Smooth muscle cell (in vitro differentiated cells): ENCODE measurements around the gene CLEC1B. TPM values are rescaled to one million over a fixed set of nuclear protein-coding genes. Genes with fewer than 3 reads are reported as not detected.
"Not testable (repeated sequence)": the region's sequence is repeated elsewhere in the genome, so short reads cannot be mapped to it uniquely, and the experiment has no call there.

Source experiments
- DNase-seq: peaks from one replicate; lab custom pipeline; 2025; ENCODE audit not compliant: unreplicated experiment; lab: John Stamatoyannopoulos, UW
- H2AFZ ChIP-seq: fragments of 200-600 bp; sonication (generic); 2 replicates; pipeline ENCODE4 v1.6.0; 2016; ENCODE audit warnings: antibody characterized with exemption, low read depth, mild to moderate bottlenecking
- H3F3A ChIP-seq: fragments of 200-600 bp; sonication (generic); 2 replicates; pipeline ENCODE4 v1.6.0; 2017; ENCODE audit warnings: antibody characterized with exemption, low read depth
- H3K27ac ChIP-seq: fragments of 200-600 bp; sonication (generic); 2 replicates; pipeline ENCODE4 v1.5.1; 2016; ENCODE audit warnings: low read depth, mild to moderate bottlenecking
- H3K27me3 ChIP-seq: fragments of 200-600 bp; sonication (generic); 2 replicates; pipeline ENCODE4 v1.6.1; 2016; ENCODE audit warnings: low read depth, mild to moderate bottlenecking
- H3K36me3 ChIP-seq: fragments of 200-600 bp; sonication (generic); 2 replicates; pipeline ENCODE4 v1.5.1; 2016; ENCODE audit warnings: low read depth
- H3K4me1 ChIP-seq: fragments of 200-600 bp; sonication (generic); 2 replicates; pipeline ENCODE4 v1.5.1; 2016; ENCODE audit warnings: low read depth
- H3K4me2 ChIP-seq: fragments of 200-600 bp; sonication (generic); 2 replicates; pipeline ENCODE4 v1.6.0; 2016; ENCODE audit warnings: mild to moderate bottlenecking
- H3K4me3 ChIP-seq: fragments of 200-600 bp; sonication (generic); 2 replicates; pipeline ENCODE4 v1.5.1; 2016; ENCODE audit warnings: mild to moderate bottlenecking
- H3K79me2 ChIP-seq: fragments of 200-600 bp; sonication (generic); 2 replicates; pipeline ENCODE4 v1.6.0; 2016; ENCODE audit warnings: low read depth, mild to moderate bottlenecking
- H3K9ac ChIP-seq: fragments of 200-600 bp; sonication (generic); 2 replicates; pipeline ENCODE4 v1.6.0; 2016; ENCODE audit warnings: low read depth
- H3K9me3 ChIP-seq: fragments of 200-600 bp; sonication (generic); replicated peaks from 2 replicates; pipeline ENCODE4 v1.5.1; 2016; ENCODE audit warnings: low read depth
- H4K20me1 ChIP-seq: fragments of 200-600 bp; sonication (generic); 2 replicates; pipeline ENCODE4 v1.6.0; 2016; ENCODE audit warnings: low read depth
- CTCF ChIP-seq: fragments of 200-600 bp; sonication (generic); IDR thresholded peaks from 2 replicates; pipeline ENCODE4 v1.5.1; 2017; ENCODE audit warnings: borderline replicate concordance, mild to moderate bottlenecking, antibody characterized with exemption; ENCODE audit not compliant: insufficient read depth, poor library complexity, severe bottlenecking
- WGBS: methylation state at CpG from one replicate; pipeline ENCODE4 v1.1.7; 2016; ENCODE audit warnings: low lambda C conversion rate; 5-methylcytosine and 5-hydroxymethylcytosine counted together
- polyA plus RNA-seq: library from polyadenylated mRNA; unstranded; fragments of >200 nt; fragmentation: Nextera tagmentation; extraction: Ambion mirVana; gene quantifications from 2 replicates; pipeline ENCODE4 v1.2.1, GENCODE V29; 2016
- total RNA-seq: library from RNA; depleted of rRNA; stranded (reverse); fragments of >200 nt; gene quantifications from 2 replicates; pipeline ENCODE4 v1.2.3, GENCODE V29; 2014

CLEC1B gene
- total and polyA plus RNA-seq, 2 experiments from 2014 or later, result 2.9 to 4.1 TPM

- no peaks in the 10 kb centered on the region for H3K9me3 ChIP-seq
- H3F3A ChIP-seq, result no peaks in the 10 kb centered on the region
- no peak overlapping the region for H3K9ac ChIP-seq
- no peaks in the 10 kb centered on the region for H3K27me3 ChIP-seq
- H3K4me1 ChIP-seq, result no peaks in the 10 kb centered on the region
- no peak for DNase-seq
- H3K4me2 ChIP-seq, result no peak overlapping the region
- no peak for TF ChIP-seq CTCF
- H4K20me1 ChIP-seq, result no peaks in the 10 kb centered on the region
- H3K27ac ChIP-seq, result no peak overlapping the region
- no peak overlapping the region for H2AFZ ChIP-seq
- no peak overlapping the region for H3K4me3 ChIP-seq
- no peaks in the 10 kb centered on the region for H3K36me3 ChIP-seq
- no peaks in the 10 kb centered on the region for H3K79me2 ChIP-seq
Observed at GRCh38 chr12:9977916-9978315, 21.0 kb downstream of the CLEC1B start.

GRCh38 chr12:9976626-9977025, 22.3 kb downstream of the CLEC1B start:
- not testable (repeated sequence) for H2AFZ ChIP-seq, H3K27me3 ChIP-seq, H3K4me2 ChIP-seq, H3K36me3 ChIP-seq, H3K4me3 ChIP-seq, H3K27ac ChIP-seq, H3K79me2 ChIP-seq, H3K9me3 ChIP-seq, DNase-seq, H3F3A ChIP-seq, H4K20me1 ChIP-seq, H3K4me1 ChIP-seq, H3K9ac ChIP-seq
- WGBS, result 73% methylated on average over 5 of the region's 5 CpGs

DNA sequence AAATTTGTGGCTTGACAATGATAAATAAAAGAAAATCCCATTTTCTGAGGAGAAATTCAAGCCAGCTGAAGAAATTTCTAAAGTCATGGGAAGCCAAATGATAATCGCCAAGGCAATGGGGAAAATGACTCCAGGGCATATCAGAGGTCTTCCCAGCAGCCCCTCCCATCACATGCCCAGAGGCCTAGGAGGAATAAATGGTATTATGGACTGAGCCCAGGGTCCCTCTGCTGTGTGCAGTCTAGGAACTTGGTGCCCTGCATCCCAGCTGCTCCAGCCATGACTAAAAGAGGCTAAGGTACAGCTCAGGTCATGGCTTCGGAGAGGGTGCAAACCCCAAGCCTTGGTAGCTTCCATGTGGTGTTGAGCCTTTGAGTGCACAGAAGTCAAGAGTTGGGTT, 23.3 kb downstream of the CLEC1B start:
- no peak for DNase-seq
- Histone ChIP-seq H3K36me3 (no peaks in the 10 kb centered on the region), H3K4me2 (no peak overlapping the region), H3K79me2 (no peaks in the 10 kb centered on the region), H3K27me3 (no peaks in the 10 kb centered on the region), H3K9ac (no peak overlapping the region), H3F3A (peaks cover 9% of the 10 kb centered on the region), H2AFZ (no peak overlapping the region), H3K4me1 (no peaks in the 10 kb centered on the region), H3K4me3 (no peak overlapping the region), H4K20me1 (no peaks in the 10 kb centered on the region), H3K9me3 (no peaks in the 10 kb centered on the region), H3K27ac (no peak overlapping the region)
- WGBS, result 92% methylated on average over 2 of the region's 2 CpGs
- TF ChIP-seq CTCF, result no peak

DNA sequence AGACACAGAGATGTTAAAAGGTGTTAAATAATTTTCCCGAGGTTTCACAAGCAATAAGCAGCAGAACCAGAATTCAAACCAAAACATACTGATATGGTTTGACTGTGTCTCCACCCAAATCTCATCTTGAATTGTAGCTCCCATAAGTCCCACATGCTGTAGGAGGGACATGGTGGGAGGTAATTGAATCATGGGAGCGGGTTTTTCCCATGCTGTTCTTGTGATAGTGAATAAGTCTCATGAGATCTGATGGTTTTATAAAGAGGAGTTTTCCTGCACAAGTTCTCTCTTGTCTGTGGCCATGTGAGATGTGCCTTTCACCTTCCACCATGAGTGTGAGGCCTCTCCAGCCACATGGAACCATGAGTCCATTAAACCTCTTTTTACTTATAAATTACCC, 24.2 kb downstream of the CLEC1B start:
- not testable (repeated sequence) for H3K27me3 ChIP-seq, DNase-seq, H3K79me2 ChIP-seq, H3K9me3 ChIP-seq, H3K9ac ChIP-seq, H3K27ac ChIP-seq, H3K4me2 ChIP-seq, H2AFZ ChIP-seq, H3K4me3 ChIP-seq, H3K36me3 ChIP-seq, H4K20me1 ChIP-seq, H3K4me1 ChIP-seq
- WGBS, result 97% methylated on average over 2 of the region's 2 CpGs
- peaks cover 15% of the 10 kb centered on the region for H3F3A ChIP-seq

- Histone ChIP-seq H3K27me3 (no peaks in the 10 kb centered on the region), H3F3A (peaks cover 15% of the 10 kb centered on the region), H3K9me3 (no peaks in the 10 kb centered on the region), H2AFZ (no peak overlapping the region), H4K20me1 (no peaks in the 10 kb centered on the region), H3K79me2 (no peaks in the 10 kb centered on the region), H3K36me3 (no peaks in the 10 kb centered on the region), H3K9ac (no peak overlapping the region), H3K4me1 (no peaks in the 10 kb centered on the region), H3K27ac (no peak overlapping the region), H3K4me3 (no peak overlapping the region), H3K4me2 (no peak overlapping the region)
- WGBS, result 89% methylated on average over 1 of the region's 1 CpG
- DNase-seq, result no peak
- no peak for TF ChIP-seq CTCF
Observed at GRCh38 chr12:9973949-9974348, 25.0 kb downstream of the CLEC1B start.
